ENCODE measurements around the gene C3orf85. TPM values are rescaled to one million over a fixed set of nuclear protein-coding genes. Genes with fewer than 3 reads are reported as not detected.
"Not testable (repeated sequence)": the region's sequence is repeated elsewhere in the genome, so short reads cannot be mapped to it uniquely, and the experiment has no call there.

C3orf85 gene
- total RNA-seq, 5 donors from 2014 or later (not counting 1 experiment from before 2014, with no cell fraction given): not detected

GRCh38 chr3:109118584-109118983 lies 17.9 kb upstream of the C3orf85 start:
- Histone ChIP-seq H3K4me1 (ENCODE audit: control insufficient read depth in 1 of 2, extremely low read depth in 1 of 2, insufficient read depth in 2 of 2, low read length in 2 of 2) (no peaks in the 10 kb centered on the region), H3K27ac (ENCODE audit: low read length) (no peak overlapping the region), H3K4me3 (ENCODE audit: control insufficient read depth in 1 of 2, extremely low read depth in 1 of 2, low read length in 1 of 2) (no peak overlapping the region), H3K36me3 (ENCODE audit: control insufficient read depth in 2 of 2, extremely low read depth in 1 of 2, insufficient read depth in 1 of 2, low read length in 1 of 2) (no peaks in the 10 kb centered on the region), H3K27me3 (replicated peaks in 1 of 2; ENCODE audit: control insufficient read depth in 2 of 2, extremely low read depth in 1 of 2, insufficient read depth in 2 of 2, low read length in 1 of 2) (no peaks in the 10 kb centered on the region), H3K9me3 (no peaks in the 10 kb centered on the region)
- Mint-ChIP-seq H3K9me3 (peaks cover 0 to 5% (median 0%) of the 10 kb centered on the region in 3 donors), H3K27me3 (peaks cover 2 to 8% of the 10 kb centered on the region in 2 donors), H3K36me3 (no peaks in the 10 kb centered on the region), H3K4me3 (no peak overlapping the region), H3K27ac (no peak overlapping the region), H3K4me1 (no peaks in the 10 kb centered on the region)
- WGBS (ENCODE audit: insufficient coverage): 100% methylated on average over 3 of the region's 7 CpGs
- ATAC-seq (replicated peaks in 1 of 4) (no peak), DNase-seq (no peak)
- ChIA-PET POLR2A (no interaction called here), CTCF (no interaction called here)

- CTCF ChIA-PET: no interaction called here
- DNase-seq (no peak), ATAC-seq (replicated peaks in 1 of 4) (no peak)
- Histone ChIP-seq H3K9me3 (no peaks in the 10 kb centered on the region), H3K4me1 (ENCODE audit: control insufficient read depth in 1 of 2, extremely low read depth in 1 of 2, insufficient read depth in 2 of 2, low read length in 2 of 2) (no peaks in the 10 kb centered on the region), H3K27ac (ENCODE audit: low read length) (no peak overlapping the region), H3K36me3 (ENCODE audit: control insufficient read depth in 2 of 2, extremely low read depth in 1 of 2, insufficient read depth in 1 of 2, low read length in 1 of 2) (no peaks in the 10 kb centered on the region), H3K27me3 (replicated peaks in 1 of 2; ENCODE audit: control insufficient read depth in 2 of 2, extremely low read depth in 1 of 2, insufficient read depth in 2 of 2, low read length in 1 of 2) (no peaks in the 10 kb centered on the region), H3K4me3 (ENCODE audit: control insufficient read depth in 1 of 2, extremely low read depth in 1 of 2, low read length in 1 of 2) (no peak overlapping the region)
- H3K36me3 Mint-ChIP-seq: no peaks in the 10 kb centered on the region
- H3K9me3 Mint-ChIP-seq: peaks cover 0 to 5% (median 0%) of the 10 kb centered on the region in 3 donors
- POLR2A ChIA-PET: interaction anchor here in 1 of 2 donors (0.6 kb wide), 1 partner anchor 9 kb away, joined by 3 read pairs; no protein-coding TSS in a partner anchor
- no peak overlapping the region for H3K4me3 Mint-ChIP-seq
- no peaks in the 10 kb centered on the region for H3K27me3 Mint-ChIP-seq
- H3K27ac Mint-ChIP-seq: no peak overlapping the region
- H3K4me1 Mint-ChIP-seq: no peaks in the 10 kb centered on the region
Observed at GRCh38 chr3:109122690-109123089, 13.8 kb upstream of the C3orf85 start.

- no peaks in the 10 kb centered on the region for H3K36me3 Mint-ChIP-seq
- H3K9me3 Mint-ChIP-seq: peaks cover 4 to 7% (median 4%) of the 10 kb centered on the region in 3 donors
- no peak overlapping the region for H3K27ac ChIP-seq (ENCODE audit: low read length)
- CTCF ChIA-PET: no interaction called here
- H3K4me1 Mint-ChIP-seq: no peaks in the 10 kb centered on the region
- no peaks in the 10 kb centered on the region for H3K36me3 ChIP-seq (ENCODE audit: control insufficient read depth in 2 of 2, extremely low read depth in 1 of 2, insufficient read depth in 1 of 2, low read length in 1 of 2)
- no peaks in the 10 kb centered on the region for H3K27me3 ChIP-seq (replicated peaks in 1 of 2; ENCODE audit: control insufficient read depth in 2 of 2, extremely low read depth in 1 of 2, insufficient read depth in 2 of 2, low read length in 1 of 2)
- H3K27ac Mint-ChIP-seq: no peak overlapping the region
- no peak overlapping the region for H3K4me3 Mint-ChIP-seq
- H3K4me3 ChIP-seq (ENCODE audit: control insufficient read depth in 1 of 2, extremely low read depth in 1 of 2, low read length in 1 of 2): no peak overlapping the region
- no peak for ATAC-seq (replicated peaks in 1 of 4)
- H3K4me1 ChIP-seq (ENCODE audit: control insufficient read depth in 1 of 2, extremely low read depth in 1 of 2, insufficient read depth in 2 of 2, low read length in 2 of 2): no peaks in the 10 kb centered on the region
- no peaks in the 10 kb centered on the region for H3K9me3 ChIP-seq
- DNase-seq: no peak
- POLR2A ChIA-PET: no interaction called here
- no peaks in the 10 kb centered on the region for H3K27me3 Mint-ChIP-seq
Observed at GRCh38 chr3:109125902-109126301, 10.6 kb upstream of the C3orf85 start.

- peaks cover 0 to 1% of the 10 kb centered on the region in 2 donors for H3K27me3 Mint-ChIP-seq
- no peaks in the 10 kb centered on the region for H3K36me3 Mint-ChIP-seq
- POLR2A ChIA-PET: no interaction called here
- ATAC-seq (replicated peaks in 1 of 4) (no peak), DNase-seq (no peak)
- no peaks in the 10 kb centered on the region for H3K36me3 ChIP-seq (ENCODE audit: control insufficient read depth in 2 of 2, extremely low read depth in 1 of 2, insufficient read depth in 1 of 2, low read length in 1 of 2)
- H3K4me3 Mint-ChIP-seq: no peak overlapping the region
- no peak overlapping the region for H3K4me3 ChIP-seq (ENCODE audit: control insufficient read depth in 1 of 2, extremely low read depth in 1 of 2, low read length in 1 of 2)
- H3K9me3 ChIP-seq: no peaks in the 10 kb centered on the region
- H3K27ac Mint-ChIP-seq: no peak overlapping the region
- no peak overlapping the region for H3K27ac ChIP-seq (ENCODE audit: low read length)
- no peaks in the 10 kb centered on the region for H3K4me1 ChIP-seq (ENCODE audit: control insufficient read depth in 1 of 2, extremely low read depth in 1 of 2, insufficient read depth in 2 of 2, low read length in 2 of 2)
- no peaks in the 10 kb centered on the region for H3K4me1 Mint-ChIP-seq
- H3K9me3 Mint-ChIP-seq: peaks cover 4 to 7% (median 4%) of the 10 kb centered on the region in 3 donors
- no peaks in the 10 kb centered on the region for H3K27me3 ChIP-seq (replicated peaks in 1 of 2; ENCODE audit: control insufficient read depth in 2 of 2, extremely low read depth in 1 of 2, insufficient read depth in 2 of 2, low read length in 1 of 2)
- 57% methylated on average over 1 of the region's 2 CpGs for WGBS (ENCODE audit: insufficient coverage)
- CTCF ChIA-PET: no interaction called here
Observed at GRCh38 chr3:109127553-109127952, 9.0 kb upstream of the C3orf85 start.

GRCh38 chr3:109131276-109131675 lies 5.2 kb upstream of the C3orf85 start:
- Mint-ChIP-seq H3K4me1 (no peaks in the 10 kb centered on the region), H3K36me3 (no peaks in the 10 kb centered on the region), H3K9me3 (peaks cover 2 to 4% (median 4%) of the 10 kb centered on the region in 3 donors), H3K27ac (no peak overlapping the region), H3K4me3 (no peak overlapping the region), H3K27me3 (peaks cover 0 to 1% of the 10 kb centered on the region in 2 donors)
- no peak for ATAC-seq (replicated peaks in 1 of 4)
- no CpG with 5 or more reads among the region's 4 CpGs for WGBS (ENCODE audit: insufficient coverage)
- ChIA-PET CTCF (no interaction called here), POLR2A (no interaction called here)
- Histone ChIP-seq H3K27ac (ENCODE audit: low read length) (no peak overlapping the region), H3K27me3 (replicated peaks in 1 of 2; ENCODE audit: control insufficient read depth in 2 of 2, extremely low read depth in 1 of 2, insufficient read depth in 2 of 2, low read length in 1 of 2) (no peaks in the 10 kb centered on the region), H3K9me3 (no peaks in the 10 kb centered on the region), H3K36me3 (ENCODE audit: control insufficient read depth in 2 of 2, extremely low read depth in 1 of 2, insufficient read depth in 1 of 2, low read length in 1 of 2) (no peaks in the 10 kb centered on the region), H3K4me1 (ENCODE audit: control insufficient read depth in 1 of 2, extremely low read depth in 1 of 2, insufficient read depth in 2 of 2, low read length in 2 of 2) (no peaks in the 10 kb centered on the region), H3K4me3 (ENCODE audit: control insufficient read depth in 1 of 2, extremely low read depth in 1 of 2, low read length in 1 of 2) (no peak overlapping the region)
- no peak for DNase-seq

GRCh38 chr3:109132801-109133473 lies 3.6 kb upstream of the C3orf85 start:
- Mint-ChIP-seq H3K4me1 (no peaks in the 10 kb centered on the region), H3K27me3 (peaks cover 0 to 1% of the 10 kb centered on the region in 2 donors), H3K36me3 (no peaks in the 10 kb centered on the region), H3K4me3 (no peak overlapping the region), H3K27ac (no peak overlapping the region), H3K9me3 (peaks cover 2 to 4% (median 4%) of the 10 kb centered on the region in 3 donors)
- DNase-seq: no peak
- ChIA-PET CTCF (interaction anchor here in 1 of 2 donors (0.6 kb wide), 1 partner anchor 93 kb away, joined by 3 read pairs; no protein-coding TSS in a partner anchor), POLR2A (no interaction called here)
- Histone ChIP-seq H3K27me3 (replicated peaks in 1 of 2; ENCODE audit: control insufficient read depth in 2 of 2, extremely low read depth in 1 of 2, insufficient read depth in 2 of 2, low read length in 1 of 2) (no peaks in the 10 kb centered on the region), H3K9me3 (no peaks in the 10 kb centered on the region), H3K27ac (ENCODE audit: low read length) (no peak overlapping the region), H3K4me3 (ENCODE audit: control insufficient read depth in 1 of 2, extremely low read depth in 1 of 2, low read length in 1 of 2) (no peak overlapping the region), H3K4me1 (ENCODE audit: control insufficient read depth in 1 of 2, extremely low read depth in 1 of 2, insufficient read depth in 2 of 2, low read length in 2 of 2) (no peaks in the 10 kb centered on the region), H3K36me3 (ENCODE audit: control insufficient read depth in 2 of 2, extremely low read depth in 1 of 2, insufficient read depth in 1 of 2, low read length in 1 of 2) (no peaks in the 10 kb centered on the region)
- no CpG with 5 or more reads among the region's 5 CpGs for WGBS (ENCODE audit: insufficient coverage)
- ATAC-seq (replicated peaks in 1 of 4): no peak

GRCh38 chr3:109133474-109133816 lies 3.1 kb upstream of the C3orf85 start:
- H3K36me3 Mint-ChIP-seq; H3K27me3 ChIP-seq (replicated peaks in 1 of 2; ENCODE audit: control insufficient read depth in 2 of 2, extremely low read depth in 1 of 2, insufficient read depth in 2 of 2, low read length in 1 of 2); DNase-seq; POLR2A ChIA-PET; H3K27me3 Mint-ChIP-seq; H3K4me1 Mint-ChIP-seq; H3K9me3 Mint-ChIP-seq; H3K36me3 ChIP-seq (ENCODE audit: control insufficient read depth in 2 of 2, extremely low read depth in 1 of 2, insufficient read depth in 1 of 2, low read length in 1 of 2); ATAC-seq (replicated peaks in 1 of 4); H3K4me3 ChIP-seq (ENCODE audit: control insufficient read depth in 1 of 2, extremely low read depth in 1 of 2, low read length in 1 of 2); H3K27ac Mint-ChIP-seq; H3K9me3 ChIP-seq; H3K27ac ChIP-seq (ENCODE audit: low read length); CTCF ChIA-PET; H3K4me1 ChIP-seq (ENCODE audit: control insufficient read depth in 1 of 2, extremely low read depth in 1 of 2, insufficient read depth in 2 of 2, low read length in 2 of 2); H3K4me3 Mint-ChIP-seq: not testable (repeated sequence)
- WGBS (ENCODE audit: insufficient coverage): no CpG with 5 or more reads among the region's 5 CpGs

Data from T-cell (primary cell).